ENCODE results near the gene ZSWIM5.
A peak's percentile ranks its signal among the peaks of the same experiment; 100 is the strongest.
"Not testable (repeated sequence)": the region's sequence is repeated elsewhere in the genome, so short reads cannot be mapped to it uniquely, and the experiment has no call there.

ZSWIM5 gene

DNA sequence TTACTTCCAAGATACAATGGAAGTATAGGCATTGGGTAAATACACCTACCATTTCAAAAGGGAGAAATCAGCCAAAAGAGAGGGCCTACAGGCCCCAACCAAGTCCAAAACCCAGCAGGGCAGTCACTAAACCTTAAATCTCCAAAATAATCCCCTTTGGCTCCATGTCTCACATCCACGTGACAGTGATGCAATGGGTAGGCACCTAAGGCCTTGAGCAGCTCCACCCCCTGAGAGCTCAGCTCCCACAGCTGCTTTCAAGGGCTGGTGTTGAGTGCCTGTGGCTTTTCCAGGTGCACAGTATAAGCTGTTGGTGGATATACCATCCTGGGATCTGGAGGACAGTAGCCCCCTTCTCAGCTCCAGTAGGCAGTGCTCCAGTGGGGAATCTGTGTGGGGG lies 121.8 kb downstream of the ZSWIM5 start:
- DNase-seq: no peak

DNA sequence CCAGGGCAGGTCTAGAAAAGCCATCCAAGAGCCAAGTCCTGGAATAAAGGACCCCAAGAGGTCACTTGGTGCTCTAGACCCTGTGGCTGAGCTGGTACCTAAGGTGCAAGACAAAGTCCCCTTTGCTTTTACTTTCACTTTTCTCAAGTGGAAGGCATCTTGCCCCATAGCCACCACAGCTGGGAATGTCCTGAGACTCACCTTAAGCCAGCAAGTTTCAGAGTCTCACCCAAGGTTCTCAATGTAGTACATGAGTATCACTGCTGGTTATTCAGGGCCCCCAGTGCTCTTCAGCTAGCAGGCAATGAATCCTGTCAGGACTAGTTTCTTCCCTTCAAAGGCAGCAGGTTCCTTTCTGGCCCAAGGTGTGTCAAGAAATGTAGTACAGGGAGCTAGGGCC lies 126.9 kb downstream of the ZSWIM5 start:
- no peak for DNase-seq

DNA sequence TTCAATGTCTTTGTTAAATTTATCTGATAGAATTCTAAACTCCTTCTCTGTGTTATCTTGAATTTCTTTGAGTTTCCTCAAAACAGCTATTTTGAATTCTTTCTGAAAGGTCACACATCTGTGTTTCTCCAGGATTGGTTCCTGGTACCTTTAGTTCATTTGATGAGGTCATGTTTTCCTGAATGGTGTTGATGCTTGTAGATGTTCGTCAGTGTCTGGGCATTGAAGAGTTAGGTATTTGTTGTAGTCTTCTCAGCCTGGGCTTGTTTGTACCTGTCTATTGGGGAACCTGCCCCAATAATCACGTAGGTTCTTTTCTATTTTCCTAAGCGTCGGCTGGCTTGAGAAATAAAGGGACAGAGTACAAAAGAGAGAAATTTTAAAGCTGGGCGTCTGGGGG lies 129.4 kb downstream of the ZSWIM5 start:
- DNase-seq: not testable (repeated sequence)

DNA sequence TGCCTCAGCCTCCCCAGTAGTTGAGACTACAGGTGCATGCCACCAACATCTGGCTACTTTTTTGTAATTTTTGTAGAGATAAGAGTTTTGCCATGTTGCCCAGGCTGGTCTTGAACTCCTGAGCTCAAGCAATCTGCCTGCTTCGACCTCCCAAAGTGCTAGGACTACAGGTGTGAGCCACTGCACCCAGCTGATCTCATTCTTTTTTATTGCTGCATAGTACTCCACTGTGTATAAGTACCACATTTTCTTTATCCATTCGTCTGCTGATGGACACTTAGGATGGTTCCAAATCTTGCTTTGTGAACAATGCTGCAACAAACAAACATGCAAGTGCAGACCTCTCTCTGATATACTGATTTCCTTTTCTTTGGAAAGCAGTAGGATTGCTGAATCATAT lies 134.8 kb downstream of the ZSWIM5 start:
- no peak for DNase-seq

DNA sequence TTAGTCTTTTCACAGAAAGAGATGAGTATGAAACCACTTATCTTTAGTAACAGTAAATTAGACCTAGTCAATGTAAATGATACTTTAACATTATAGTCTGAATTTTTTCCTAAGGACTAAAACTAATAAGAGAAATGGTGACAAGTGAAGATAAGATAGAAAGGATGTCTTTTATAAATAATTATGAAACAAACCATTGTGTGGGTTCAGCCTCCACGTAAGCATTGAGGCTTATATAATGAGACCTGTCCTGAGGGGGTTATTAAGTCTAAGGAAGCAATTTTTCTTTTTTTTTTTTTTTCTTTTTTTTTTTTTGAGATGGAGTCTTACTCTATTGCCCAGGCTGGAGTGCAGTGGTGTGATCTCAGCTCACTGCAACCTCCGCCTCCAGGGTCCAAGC lies 138.6 kb downstream of the ZSWIM5 start:
- DNase-seq: no peak

DNA sequence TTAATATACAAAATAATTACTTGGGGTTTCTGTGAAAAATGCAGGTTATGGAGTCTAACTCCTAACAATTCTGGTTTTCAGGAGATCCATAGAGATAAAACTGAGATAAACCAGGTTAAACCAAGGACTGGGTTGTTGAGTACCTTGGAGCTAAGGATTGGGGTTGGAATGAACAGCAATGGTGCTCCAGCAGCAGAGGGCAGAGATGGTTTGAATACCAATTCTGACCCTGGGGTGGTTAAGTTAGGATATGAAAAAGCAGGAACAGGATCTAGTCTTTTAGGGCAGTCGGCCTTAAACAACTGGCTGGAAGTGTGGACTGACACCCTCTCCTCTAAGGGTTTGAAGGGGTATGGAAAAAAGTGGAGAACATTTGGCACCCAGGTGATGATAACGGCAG lies 141.3 kb downstream of the ZSWIM5 start:
- no peak for DNase-seq

DNA sequence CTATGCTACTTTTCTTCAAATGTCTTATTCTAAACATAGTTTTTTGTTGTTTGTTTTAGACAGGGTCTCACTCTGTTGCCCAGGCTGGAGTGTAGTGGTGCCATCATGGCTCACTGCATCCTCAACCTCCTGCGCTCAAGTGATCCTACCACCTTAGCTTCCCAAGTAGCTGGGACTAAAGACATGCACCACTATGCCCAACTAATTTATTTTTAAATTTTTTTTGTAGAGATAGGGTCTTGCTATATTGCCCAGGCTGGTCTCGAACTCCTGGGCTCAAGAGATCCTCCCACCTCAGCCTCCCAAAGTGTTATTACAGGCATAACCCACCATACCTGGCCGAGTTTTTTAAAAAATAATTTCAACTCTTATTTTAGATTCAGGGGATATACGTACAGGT lies 143.9 kb downstream of the ZSWIM5 start:
- not testable (repeated sequence) for DNase-seq

DNA sequence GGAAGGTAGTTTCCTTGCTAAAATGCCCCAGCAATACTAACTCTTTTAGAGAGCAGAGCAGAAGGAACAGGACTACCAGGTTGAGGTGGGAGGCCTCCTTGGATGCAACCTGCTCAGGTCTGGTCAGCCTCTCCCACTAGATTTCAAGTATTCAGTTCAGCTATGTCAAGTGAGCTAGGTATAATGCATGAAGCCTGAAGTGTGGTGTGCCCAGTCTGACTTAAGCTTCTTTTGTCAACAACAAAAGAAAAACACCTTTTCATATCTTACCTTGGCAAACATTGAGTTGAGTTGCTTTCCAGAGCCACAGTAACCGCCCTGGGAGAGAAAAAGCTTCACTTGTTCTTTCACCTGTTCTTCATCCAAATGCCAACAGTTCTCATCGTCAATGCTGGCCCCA lies 146.6 kb downstream of the ZSWIM5 start:
- DNase-seq: no peak

DNA sequence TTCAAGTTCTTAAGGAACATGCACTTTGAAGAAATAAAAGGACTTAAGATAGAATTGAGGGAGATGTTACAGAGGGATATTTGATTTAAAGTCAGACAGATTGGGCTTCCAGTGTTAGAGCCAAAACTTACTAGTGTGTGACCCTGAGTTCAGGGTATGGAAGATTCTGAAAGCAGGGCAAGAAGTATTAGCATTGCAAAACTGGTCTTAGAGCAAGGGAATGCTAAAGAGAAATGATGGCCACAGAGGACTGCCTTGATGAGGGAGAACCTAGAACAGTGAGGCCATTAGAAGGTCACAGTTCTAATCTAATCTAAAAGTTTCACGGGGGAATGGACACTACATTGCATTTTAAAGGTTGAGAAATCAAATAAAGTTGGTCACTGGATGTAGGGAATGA lies 148.9 kb downstream of the ZSWIM5 start:
- DNase-seq: no peak

DNA sequence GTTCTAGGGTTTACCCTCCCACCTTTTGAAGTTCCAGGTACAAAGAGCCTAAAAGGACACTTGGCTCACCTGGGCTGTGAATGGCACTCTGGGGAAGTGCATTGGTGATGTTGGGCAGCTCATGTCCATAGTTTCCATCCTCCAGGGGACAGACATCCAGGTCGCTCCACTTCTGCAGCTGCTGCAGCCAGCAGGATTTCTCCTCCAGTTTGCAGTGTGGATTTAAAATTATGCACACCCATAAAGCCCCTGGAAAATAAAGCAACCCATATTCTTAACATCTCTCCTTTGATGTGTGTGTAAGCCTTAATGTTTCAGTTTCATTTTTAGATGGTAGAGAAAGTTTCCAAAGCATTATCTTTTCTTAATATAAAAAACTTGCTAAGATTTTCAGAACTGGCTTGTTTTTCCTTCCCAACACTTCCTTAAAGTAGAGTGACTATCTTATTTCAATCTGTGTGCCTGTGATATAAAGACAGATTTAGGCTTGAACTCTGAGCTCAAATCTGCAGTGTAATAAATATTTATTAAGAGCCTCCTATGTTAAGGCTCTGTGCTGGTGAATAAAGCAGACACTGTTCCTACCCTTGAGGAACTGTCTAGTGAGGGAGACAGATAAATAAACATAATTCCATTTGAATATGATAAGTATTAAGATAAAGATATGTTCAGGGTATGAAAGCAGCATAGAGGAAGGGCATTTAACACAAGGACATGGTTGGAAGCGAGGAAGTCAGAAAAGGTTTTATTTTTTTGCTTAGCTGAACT lies 155.2 kb downstream of the ZSWIM5 start:
- DNase-seq: no peak

DNA sequence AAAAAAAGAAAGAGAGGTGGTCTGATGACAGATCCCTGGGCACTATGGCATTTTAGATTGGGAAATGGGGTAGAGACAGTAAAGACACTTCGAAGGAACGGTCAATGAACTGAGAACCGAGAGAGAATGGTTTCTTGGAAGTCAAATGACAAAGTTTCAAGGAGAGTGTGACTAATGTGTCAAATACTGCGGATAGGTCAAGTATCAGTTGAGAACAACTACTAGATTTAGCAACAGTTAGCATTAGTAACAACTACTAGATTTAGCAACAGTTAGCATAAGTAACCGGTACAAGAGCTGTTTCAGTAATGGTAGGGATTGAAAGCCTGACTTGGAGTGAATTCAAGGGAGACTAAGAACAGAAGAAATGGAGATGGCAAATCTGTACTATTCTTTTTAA lies 159.4 kb downstream of the ZSWIM5 start:
- DNase-seq: no peak

DNA sequence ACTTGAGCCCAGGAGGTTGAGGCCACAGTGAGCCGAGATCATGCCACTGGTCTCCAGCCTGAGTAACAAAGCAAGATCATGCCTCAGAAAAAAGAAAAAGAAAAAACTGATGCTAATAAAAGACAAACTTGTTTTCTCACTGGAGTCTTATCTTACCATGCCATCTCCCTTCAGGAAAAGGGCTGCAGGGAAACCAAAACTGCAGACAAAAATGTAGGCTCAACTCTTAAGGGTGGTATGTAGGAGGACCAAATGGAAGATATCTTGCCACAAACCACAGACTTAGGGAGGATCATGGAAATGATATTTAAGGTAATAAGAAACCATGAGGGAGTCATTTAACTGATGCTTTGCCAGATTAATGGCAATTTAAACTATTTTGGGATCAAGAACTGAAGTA lies 161.5 kb downstream of the ZSWIM5 start:
- DNase-seq: no peak

DNA sequence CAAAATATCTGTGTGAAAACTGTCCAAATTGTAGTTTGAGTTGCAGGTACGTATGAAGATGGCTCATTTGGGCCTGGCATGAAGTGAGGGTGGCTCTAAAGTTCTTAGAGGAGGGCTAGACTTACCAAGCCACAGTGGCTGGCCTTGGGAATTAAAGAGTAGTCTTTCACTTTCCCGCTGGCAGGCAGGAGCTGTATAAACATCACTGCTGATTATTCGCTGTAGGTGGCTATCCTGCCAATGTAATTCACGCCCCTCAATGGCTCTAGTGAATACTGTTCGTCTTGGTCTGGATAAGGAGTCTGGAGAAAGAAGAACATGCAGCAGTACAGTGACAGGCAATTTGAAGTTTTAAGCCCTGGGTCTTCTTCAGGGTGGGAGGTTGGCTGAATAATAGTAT lies 163.3 kb downstream of the ZSWIM5 start:
- DNase-seq: no peak

DNA sequence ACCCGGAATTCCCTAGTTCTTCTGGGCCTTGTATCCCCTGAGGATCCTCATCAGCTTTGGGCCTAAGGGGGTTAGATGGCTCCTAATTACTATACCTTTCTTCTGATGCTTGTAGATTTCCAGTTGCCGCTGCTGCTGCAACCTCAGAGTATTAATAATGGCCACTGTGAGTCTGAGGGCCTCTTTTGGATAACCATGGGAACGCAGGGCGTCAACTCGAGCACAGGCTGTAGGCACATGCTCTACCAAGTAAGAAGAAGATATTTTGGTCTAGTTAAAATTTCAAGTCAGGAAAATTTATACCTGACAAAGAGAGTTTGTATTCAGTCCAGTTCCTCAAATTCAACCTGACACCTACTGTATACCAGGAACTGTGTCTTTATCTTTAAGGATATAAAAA lies 166.1 kb downstream of the ZSWIM5 start:
- no peak for DNase-seq

DNA sequence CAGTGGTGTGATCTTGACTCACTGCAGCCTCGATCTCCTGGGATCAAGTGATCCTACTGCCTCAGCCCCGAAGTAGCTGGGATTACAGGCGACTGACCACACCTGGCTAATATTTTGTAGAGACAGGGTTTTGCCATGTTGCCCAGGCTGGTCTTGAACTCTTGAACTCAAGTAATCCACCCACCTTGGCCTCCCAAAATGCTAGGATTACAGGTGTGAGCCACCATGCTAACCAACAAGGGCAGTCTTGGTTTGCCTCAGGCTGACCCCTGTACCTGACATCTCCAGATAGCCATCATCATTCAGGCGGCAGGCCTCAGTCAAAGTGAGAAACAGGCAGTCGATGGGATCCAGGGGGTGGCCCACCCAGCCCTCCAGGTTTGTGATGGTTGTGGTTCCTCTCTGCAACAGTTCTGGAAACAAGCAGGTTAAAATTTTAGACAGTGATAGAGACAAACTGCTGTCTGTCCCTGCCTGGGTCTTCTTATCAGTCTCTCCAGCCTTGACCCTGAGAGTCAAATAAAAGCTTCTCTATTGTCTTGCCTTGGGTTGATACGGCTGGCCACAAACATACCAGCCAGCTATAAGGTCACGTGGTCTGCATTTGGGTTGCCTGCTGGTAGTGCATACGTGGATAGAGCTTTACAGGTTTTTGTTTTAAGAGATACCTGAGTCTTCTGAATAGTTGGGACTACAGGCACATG lies 167.6 kb downstream of the ZSWIM5 start:
- DNase-seq: no peak

DNA sequence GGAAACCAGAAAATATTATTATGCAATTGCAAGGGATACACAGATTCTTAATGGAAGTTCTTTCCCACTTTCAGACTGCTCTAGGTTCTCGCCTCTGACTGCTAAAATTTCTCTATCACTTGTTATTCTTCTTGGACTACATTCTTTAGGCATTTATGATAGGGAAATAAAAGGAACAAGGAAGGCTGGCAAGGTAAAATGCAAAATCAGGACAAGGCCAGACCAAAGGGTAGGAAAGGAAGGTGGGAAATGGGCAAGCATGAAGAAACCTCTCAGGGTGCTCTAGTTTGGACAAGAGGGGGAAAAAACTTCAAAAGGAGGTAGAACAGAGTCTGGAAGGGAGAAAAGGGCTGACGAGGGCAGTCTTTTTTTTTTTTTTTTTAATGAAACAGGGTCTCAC lies 168.2 kb downstream of the ZSWIM5 start:
- DNase-seq: no peak

DNA sequence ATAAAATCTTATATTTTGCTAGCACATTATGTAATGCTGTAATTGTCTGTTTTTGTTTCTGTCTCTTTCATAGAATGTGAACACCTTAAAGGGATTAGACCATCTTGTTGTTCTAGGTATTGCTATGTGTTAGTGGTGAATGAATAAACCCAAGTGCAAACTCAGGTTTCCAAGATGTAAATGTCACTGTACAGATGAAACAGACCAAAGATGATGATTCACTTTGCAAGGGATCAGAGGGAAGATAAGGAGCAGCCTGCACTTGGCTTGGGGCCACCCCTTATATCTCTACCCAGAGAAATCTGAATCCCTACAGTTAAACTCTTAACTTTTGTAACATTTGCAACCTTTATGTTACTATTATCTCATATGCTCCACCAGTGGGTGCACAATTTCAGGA lies 168.9 kb downstream of the ZSWIM5 start:
- DNase-seq: no peak

DNA sequence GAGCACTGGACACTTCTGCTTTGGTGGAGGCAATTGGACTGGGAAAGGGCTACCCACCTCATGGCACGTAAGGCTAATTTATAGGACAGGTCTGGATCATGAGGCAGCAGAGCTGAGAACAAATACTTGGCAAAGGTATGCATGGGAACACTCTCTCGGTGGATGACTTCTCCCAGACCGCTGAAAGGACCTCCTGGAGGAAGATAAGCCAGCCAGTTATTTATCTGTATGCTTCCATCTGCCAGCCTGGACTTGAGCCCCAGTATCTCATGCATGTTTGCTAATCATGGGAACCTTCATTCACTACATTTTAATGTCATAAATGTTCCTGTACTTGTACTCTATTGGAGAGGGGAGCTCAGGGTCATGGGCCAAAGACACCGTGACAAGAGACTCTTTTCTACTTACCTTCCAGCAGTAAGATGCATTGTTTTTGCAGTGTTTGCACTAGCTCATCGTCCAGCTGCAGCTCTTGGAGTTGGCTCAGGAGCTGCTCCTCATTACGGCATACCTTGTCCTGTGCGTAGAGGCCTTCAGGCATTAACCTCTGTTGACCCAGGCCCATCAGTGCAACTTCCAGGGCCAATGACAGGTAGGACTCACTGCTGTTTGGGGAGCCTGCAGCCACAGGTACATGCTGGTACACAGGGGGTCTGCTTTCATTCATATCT lies 170.6 kb downstream of the ZSWIM5 start:
- no peak for DNase-seq

DNA sequence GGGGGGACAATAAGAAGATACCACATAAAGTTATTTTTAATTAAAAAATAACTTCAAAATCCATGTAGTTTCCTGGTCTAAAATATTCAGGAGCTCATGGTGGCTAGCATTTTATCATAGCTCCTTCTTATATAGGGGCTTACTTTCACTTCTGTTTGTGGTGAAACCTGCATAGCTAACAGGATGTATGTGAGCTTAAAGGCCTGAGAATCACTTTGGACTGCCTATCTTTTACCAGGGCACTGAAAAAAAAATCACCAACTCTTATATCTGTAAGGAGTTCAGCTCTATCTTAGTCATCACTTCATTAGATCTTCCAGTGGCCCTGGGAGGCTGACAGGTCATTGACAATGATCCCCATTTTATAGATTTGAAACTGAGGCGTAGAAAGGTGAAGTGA lies 173.0 kb downstream of the ZSWIM5 start:
- DNase-seq: no peak

DNA sequence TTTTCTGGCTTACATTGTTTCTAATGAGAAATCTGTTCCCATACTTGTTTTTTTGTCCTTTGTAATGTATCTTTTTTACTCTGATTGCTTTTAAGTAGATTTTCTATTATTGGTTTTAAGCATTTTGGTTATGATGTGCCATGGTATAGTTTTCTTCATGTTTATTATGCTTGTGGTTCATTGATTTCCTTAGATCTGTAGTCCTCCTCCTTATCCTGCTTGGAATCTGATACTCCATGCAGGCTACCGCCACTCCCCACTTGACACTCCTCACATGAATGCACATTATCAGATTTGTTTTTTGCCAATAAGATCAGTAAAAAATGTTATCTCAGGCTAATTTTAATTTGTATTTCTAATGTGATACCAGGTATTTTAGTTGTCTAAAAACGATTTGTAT lies 173.6 kb downstream of the ZSWIM5 start:
- no peak for DNase-seq

DNA sequence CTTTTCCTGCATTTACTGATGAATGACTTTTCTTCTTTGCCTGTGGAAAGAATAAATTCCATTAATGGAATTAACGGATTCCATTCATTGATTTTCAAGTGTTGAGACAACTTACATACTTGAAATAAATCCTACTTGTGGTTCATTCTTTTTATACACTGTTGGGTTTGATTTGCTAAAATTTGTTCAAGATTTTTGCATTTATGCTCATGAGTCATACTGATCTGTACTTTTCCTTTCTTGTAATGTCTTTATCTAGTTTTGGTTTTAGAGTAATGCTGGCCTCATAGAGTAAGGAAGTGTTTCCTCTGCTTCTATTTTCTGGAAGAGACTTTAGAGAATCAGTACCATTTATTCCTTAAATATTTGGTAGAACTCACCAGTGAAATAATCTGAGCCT lies 180.0 kb downstream of the ZSWIM5 start:
- DNase-seq: no peak

DNA sequence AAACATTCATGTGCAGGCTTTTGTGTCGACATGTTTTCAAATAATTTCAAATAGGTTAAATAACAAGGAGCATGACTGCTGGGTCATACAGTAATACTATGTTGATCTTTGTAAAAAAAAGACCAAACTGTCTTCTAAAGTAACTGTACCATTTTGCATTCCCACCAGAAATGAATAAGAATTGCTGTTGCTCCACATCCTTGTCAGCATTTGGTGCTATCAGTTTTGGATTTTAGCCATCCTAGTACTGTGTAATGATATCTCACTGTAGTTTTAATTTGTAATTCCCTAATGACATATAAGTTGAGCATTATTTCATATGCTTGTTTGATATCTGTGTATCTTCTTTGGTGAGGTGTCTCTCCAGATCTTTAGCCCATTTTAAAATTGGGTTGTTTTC lies 182.7 kb downstream of the ZSWIM5 start:
- DNase-seq: no peak

DNA sequence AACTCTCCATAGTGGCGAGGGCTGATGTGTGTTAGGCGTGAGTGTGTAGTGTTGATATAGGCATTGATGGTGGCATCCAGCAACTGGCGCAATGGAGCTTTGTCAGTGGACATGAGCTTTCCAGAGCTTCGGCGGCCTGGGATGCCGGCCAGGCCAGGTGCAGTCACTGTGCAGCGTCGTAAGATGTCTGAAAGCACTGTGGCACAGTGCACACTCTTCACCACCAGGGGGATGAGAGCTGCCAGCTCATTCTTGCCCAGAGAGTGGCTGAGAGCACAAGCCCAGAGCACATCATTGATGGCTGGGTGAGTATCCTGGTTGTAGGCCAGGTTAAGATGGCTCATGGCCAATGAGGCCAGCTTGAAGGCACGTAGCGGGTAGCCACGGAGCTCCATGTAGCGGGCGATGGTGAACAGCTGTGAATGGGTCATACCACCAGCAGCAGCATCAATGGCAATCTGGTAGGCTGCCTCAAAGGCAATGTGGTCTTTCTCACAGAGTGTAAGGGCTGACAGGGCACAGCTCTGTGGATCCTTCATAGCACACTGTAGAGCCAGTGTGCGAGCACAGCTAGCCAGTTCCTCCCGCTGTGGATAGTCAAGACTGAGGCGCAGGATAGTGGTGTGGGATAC lies 187.7 kb downstream of the ZSWIM5 start:
- DNase-seq: peak; percentile 9

DNA sequence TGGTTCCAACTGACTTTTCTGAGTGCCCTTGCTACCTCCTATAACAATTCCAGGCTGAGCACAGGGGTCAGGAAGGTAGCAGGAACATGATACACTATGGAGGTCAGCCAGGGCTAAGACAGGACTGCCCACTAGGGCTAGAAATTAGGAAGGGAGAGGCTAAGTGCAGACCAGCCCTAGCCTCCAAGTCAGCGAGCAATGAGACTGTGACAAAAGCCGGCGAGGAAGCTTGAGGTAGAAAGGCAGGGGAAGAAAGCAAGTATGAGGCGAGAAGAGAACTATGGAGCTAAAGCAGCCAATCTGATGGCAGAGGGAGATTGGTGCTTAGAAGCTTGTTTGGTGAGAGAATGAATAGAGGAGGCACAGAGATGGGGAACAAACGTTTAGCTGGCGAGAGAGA lies 189.6 kb downstream of the ZSWIM5 start:
- DNase-seq: no peak
